Measurements from ENCODE around the gene TBC1D22A.

TBC1D22A gene

GRCh38 chr22:47005506-47006408 lies 243.3 kb downstream of the TBC1D22A start:
- no peak for DNase-seq

GRCh38 chr22:47006433-47006832 lies 244.0 kb downstream of the TBC1D22A start:
- no peak for DNase-seq

GRCh38 chr22:47006869-47007268 lies 244.4 kb downstream of the TBC1D22A start:
- DNase-seq, result no peak

- no peak for DNase-seq
These were observed 245.0 kb downstream of the TBC1D22A start for GRCh38 chr22:47007496-47007895.

GRCh38 chr22:47008208-47008885 lies 245.9 kb downstream of the TBC1D22A start:
- no peak for DNase-seq

DNA sequence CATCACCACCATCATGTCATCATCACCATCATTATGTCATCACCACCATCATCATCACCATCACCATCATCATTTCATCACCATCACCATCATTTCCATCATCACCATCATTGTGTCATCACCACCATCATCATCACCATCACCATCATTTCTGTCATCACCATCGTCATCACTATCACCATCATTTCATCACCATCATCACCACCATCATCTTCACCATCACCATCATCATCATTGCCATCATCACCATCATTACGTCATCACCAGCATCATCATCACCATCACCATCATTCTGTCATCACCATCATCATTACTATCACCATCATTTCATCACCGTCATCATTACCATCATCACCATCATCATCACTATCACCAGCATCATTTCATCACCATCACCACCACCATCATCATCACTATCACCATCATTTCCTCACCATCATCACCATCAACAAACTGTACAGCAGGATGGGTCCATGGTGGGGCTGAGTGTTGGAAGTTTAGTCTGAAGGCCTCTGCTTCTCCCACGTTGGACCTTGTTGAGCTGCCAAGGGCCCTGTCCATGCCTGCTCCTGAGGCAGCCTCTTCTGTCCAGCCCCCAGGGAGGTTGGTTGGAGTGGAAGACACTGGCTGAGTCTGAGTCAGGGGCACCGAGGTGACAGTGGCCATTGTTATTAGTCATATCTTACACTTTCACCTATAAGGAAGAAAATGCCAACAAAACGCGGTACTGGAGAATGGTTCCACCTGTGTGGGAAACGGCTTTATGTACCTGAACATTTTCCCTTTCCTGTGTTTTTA lies 247.1 kb downstream of the TBC1D22A start:
- DNase-seq, result no peak

DNA sequence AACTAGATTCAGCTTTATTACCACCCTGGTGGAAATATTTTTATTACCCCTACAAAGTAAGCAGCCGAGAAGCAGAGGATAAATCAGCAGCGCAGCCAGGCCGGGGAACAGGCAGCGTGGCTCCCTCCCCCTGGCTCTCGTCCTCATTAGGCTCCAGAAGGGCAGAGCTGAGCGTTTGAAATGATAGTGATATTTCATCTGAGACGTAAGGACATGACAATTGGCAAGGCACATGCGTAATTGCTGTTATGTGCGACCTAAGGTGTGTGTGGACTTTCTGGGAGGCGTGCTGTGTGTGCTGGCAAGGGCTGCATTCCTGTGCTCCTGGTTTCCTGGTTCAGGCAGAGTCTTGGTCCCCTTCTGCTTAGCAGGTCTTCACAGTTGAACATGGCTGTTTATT lies 247.8 kb downstream of the TBC1D22A start:
- no peak for DNase-seq

GRCh38 chr22:47011131-47011858 lies 248.8 kb downstream of the TBC1D22A start:
- no peak for DNase-seq

DNA sequence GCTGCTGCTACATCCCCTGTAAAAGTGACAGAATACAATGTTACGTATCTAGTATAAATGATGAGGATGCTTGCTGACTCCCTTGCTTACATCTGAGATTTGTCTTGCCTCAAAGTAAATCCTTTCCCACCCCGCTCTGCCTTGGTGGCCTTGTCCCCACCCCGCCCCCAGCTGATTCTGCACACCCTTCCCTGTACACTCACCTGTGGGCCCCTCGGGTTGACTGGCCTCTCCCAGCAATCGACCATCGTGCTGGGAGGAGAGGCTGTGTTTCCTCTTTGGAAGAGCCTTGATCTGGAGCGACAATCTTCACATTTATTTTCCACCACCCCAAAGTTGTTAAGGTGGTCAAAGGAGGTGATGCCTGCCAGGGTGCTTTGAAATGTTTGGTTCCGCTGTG lies 249.4 kb downstream of the TBC1D22A start:
- DNase-seq, result no peak

- DNase-seq, result no peak
These were observed 250.3 kb downstream of the TBC1D22A start for GRCh38 chr22:47012589-47013370.

DNA sequence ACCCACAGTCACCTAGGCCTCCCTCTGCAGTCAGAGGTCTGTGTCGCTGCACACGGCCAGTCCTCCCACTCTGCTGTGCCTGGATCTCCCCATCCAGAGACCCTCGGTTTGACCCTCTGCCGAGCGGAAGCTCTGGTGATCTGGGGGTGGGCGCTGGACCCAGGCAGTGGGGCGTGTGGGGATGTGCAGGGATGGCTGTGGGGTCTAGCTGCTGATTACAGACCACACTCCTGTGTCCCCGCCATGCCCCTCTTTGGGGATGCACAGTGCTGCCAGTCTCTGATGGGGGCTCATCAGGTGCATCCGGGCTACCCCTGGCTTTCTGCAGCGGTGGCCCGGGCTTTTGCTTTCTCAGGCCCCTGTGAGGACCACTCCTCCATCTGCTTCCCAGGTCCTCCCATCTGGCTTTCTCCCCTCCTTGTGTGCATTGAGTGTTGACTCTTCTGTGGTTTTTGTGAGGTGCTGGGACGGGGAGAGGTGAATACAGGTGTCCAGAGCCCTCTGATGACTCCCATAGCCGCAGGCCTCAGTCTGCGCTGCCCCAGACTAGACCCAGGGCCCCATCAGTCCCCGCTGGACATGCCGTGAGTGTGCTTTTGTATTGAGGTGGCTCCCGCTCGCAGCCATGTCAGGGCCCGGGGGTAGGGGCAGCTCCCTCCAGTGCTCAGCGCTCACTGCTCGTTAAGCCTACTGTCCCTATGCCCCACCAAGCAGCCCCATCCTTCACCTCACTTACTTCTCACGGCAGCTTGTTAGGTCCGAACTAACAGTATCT lies 251.6 kb downstream of the TBC1D22A start:
- no peak for DNase-seq

DNA sequence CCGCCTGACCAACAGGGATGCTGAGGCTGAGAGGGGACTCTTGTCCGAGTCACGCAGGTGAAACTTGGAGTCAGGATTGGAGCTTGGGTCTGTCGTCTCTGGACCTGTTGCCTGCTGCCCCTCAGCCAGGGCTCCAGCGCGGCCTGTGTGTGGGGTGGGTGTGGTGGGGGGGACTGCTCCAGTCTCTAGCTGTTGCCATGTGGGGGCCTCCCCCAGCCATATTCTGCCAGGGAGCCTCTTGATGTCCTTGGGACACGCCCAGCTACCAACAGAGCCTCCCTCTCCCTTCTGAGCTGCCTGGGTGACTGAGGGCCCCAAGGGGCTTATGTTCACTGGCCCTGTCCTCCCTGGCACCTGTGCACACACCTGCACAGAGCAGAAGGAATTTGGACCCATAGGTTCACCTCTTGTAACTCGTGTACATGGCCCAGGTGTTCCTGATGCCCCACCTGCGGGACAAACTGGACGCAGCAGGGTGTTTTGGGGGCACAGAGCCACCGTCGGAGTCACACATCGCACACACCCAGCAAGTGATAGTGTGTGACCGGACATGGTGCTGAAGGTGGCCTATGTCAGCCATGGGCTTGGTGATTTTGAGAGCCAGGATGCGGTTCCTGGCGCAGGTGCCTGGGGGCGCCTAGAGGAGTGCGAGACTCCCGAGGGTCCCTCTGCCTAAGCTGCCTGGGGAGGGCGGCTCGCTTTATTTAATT lies 252.3 kb downstream of the TBC1D22A start:
- DNase-seq, result no peak

- DNase-seq, result no peak
These were observed 253.2 kb downstream of the TBC1D22A start for GRCh38 chr22:47015589-47016178.

DNA sequence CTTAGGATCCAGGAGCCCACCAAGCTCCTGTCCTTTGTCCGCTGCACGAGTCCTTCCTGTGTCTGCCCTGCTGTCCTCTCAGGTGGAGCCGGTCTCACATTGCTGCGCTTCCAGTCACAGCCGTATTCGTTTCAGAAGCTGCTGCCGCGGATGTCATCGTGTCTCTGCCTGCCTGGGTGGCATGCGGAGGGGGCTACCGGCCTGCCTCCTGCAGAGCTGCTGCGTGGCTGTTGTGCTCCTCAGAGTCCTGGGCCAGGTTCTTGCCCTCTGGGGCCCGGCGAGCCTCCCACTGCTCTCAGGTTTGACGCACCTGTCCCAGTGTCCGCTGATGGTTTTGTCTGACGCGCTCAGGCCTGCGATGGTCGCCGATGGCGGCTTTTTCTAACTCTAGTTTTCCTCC lies 254.2 kb downstream of the TBC1D22A start:
- DNase-seq, result no peak

DNA sequence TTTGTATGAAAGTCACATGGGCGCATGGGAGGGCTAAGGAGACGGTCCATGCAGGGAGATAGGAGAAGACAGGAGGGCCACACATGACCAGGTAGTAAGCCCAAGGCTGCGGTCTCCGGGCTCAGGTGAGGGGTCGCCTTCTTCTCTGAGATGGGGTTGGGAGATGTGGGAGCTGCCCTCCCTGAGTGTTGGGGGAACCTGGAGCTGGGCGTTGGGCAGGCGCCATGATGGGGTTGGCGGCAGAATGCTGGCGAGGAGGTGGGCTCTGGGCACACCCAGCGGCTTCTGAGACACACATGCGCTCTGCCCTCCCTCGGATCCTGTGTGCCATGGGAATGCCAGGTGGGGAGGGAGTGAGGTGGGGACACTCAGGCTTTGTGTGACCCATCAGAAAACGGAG lies 254.8 kb downstream of the TBC1D22A start:
- no peak for DNase-seq

GRCh38 chr22:47018010-47018910 lies 255.8 kb downstream of the TBC1D22A start:
- DNase-seq, result no peak

- DNase-seq, result no peak
These were observed 256.8 kb downstream of the TBC1D22A start for GRCh38 chr22:47019012-47019790.

- DNase-seq, result no peak
These were observed 257.7 kb downstream of the TBC1D22A start for GRCh38 chr22:47020166-47020565.
